EH (cell line): Measurements from ENCODE around the gene MIB1.

Experiments
- DNase-seq: peaks from one replicate; pipeline ENCODE4 v3.0.0-alpha.2; 2015; ENCODE audit warnings: low read depth

MIB1 gene

DNA sequence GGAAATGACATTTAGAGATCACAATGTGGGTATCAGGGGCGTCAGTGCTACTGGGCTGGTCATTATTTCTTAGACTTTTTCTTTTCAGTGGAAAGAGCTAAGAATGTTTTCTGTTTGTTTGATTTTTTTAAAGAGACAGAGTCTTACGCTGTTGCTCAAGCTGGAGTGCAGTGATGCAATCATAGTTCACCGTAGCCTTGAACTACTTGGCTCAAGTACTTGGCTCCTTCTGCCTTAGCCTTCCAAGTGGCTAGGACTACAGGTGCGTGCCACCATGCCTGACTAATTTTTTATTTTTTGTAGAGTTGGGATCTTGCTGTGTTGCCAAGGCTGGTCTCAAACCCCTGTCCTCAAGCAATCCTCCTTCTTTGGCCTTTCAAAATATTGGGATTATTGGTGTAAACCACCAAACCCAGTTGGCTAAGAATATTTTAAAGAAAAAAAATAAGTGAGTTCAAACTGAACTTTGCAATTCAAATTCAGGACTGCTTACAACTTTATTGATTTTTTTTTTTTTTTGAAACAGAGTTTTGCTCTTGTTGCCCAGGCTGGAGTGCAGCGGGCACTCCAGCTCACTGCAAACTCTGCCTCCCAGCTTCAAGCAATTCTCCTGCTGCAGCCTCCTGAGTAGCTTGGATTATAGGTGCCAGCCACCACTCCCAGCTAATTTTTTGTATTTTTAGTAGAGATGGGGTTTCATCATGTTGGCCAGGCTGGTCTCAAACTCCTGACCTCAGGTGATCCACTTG lies 154.2 kb downstream of the MIB1 start:
- no peak for DNase-seq

DNA sequence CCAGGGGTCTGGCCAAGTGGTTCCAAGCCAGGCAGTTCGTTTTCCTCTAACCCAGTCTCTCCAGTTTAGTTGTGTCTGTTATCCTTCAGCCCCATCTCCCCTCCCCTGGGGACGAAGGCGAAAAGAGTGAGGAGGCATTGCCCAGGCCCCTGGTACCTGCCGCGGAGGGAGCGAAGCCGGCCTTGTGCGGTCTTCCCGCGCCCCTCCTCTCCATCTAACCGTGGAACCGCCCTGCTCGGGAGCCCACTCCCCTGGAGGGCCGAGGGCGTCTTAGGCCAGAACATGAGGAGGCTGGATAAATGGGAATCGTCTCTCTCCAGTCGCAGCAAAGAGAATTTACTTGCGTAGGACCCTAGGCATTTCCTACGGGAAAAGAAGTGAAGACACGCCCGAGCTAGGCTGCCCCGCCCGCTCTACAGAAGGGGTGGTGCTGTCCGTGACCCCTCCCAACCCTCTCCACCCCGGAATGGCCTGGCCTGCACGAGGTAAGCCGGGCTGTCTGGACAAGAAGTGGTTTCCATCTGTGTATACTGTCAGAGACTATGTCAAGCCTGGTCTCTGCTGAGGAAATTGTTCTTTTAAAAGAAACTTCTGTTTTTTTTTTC lies 156.2 kb downstream of the MIB1 start:
- peak; percentile 15 for DNase-seq

DNA sequence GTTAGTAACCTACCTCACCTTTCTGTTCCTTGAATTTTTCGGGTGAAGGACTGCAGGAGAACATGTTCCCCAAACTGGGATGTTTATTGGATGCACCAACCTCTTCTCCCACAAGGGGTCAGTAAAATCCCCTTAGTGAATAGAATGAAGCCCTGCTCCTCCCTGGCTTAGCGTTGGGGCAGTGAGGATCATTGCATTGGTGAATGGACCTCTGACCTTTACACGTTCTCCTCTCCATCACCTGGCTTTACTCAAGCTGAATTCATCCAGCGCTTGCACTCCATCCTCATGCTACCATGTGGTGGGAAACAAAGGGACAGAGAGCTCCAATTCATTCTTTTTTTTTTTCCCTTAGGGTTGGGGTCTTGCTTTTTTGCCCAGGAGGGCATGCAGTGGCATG lies 157.2 kb downstream of the MIB1 start:
- peak; percentile 45 for DNase-seq

DNA sequence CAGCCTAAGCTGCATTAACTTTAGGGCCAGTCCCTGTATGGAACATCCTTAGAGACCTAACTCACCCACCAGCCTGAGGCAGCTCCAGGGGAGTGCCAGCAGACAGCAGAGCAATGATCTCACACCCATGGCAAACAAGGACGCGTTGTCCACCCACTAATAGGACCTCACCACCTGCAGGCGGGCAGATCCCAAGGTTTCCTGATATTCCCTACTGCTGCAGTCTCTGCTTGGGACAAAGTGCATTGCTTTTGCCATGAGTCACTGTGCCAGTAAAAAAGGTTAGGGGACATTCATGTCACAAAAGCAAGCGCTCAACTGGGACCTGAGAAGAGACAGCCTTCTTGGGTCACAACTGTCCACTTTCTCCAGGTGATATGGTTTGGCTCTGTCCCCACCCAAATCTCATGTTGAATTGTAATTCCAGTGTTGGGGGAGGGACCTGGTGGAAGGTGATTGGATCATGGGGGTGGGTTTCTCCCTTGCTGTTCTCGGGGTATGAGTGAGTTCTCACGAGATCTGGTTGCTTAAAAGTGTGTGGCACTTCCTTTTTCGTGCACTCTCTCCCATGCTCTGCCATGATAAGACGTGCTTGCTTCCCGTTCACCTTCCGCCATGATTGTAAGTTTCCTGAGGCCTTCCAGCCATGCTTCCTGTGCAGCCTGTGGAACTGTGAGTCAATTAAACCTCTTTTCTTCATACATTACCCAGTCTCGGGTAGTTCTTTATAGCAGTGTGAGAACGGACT lies 160.2 kb downstream of the MIB1 start:
- no peak for DNase-seq

DNA sequence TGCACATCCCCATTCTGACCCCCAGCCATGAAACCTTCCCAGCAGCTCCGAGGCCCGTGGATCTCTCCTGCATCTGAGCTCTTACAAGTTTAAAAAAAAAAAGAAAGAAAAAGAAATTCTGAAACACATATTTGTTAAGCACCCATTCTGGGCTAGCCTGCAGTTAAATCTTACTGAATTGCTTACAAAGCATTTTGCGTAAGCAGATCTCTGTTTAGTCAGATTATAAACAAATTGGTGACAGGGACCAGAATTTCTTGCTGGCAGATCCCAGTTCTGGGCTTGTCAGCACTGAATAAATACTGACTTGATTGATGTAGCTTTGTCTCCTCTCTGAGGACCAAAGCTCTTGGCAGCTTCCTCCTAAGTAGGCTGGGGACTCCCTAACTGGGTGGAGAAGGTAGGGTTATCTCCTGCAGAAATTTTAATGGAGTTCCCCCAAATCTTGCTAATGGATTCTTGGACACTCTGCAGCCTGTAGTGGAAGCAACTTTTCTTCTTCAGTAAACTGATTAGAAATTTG lies 160.9 kb downstream of the MIB1 start:
- DNase-seq = no peak

DNA sequence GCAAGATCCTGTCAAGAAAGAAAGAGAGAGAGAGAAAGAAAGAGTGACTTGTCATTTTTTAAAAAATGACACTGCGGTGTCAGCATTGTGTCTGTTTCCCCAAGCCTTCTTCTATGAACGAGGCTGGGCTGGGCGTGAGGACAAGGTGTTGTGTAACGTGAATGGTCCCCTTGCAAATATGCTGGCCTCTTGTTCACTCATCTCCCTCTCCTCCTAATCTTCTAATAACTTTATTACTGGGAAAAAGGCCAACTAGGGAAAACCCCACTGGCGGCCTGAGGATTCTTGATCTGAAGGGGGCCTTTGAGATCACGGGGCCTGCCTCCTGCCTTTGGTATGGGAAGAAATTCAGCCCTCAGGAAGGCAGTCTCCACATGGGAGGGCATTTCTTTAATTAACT lies 163.1 kb downstream of the MIB1 start:
- DNase-seq = no peak

DNA sequence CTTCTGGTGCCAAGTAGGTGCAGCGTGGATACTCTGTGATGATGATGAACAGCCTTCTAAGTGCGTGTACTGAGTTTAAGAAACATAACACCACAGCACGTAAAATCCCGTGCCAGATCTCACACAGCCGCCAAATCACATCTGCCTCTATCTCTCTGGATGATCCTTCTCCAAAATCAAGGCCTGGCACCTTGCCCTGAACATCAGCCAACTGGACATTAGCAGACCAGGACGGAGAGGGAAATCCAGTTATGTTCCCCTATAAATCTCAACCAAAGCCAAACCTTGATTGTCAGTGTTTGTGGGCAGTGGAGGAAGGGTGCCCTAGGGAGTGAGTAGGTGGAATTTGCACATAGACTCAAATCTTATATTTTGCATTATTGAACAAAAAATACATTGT lies 164.3 kb downstream of the MIB1 start:
- DNase-seq = peak; percentile 6

DNA sequence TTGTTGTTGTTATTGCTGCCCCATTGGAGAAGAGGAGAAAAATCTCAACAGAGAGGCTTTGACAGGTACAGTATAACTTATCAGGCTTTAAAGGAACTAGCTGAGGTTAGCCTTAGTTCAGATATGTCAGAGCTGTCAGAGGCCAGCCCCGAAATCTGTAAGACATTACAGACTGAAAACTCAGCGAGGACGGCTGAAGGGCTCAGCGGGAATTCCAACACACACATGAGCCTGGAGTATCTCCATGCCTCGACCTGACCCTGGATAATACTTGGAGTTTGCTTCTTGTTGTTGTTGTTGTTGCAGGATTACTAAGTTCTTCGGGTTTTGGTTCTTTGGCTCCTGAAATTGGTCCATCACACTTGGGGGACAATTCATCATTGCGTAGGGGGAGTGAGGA lies 166.9 kb downstream of the MIB1 start:
- no peak for DNase-seq

DNA sequence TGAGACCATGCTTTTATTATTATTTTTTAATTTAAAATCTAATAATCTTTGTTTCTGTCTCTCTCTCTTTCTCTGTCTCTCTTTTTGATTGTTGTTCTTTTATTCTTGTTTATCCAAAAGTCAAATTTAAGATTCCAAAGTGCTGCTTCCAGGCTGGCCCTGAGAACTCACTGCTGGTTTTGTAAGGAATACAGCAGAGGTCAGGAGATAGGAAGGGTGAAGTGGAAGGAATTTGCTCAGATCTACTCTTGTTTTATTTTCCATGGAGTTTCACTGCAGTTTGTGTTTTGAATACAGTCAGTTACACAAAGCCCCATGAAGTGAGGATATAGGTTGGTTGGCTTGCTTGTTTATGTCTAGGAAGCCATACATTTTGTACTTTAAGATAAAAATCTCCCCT lies 168.1 kb downstream of the MIB1 start:
- DNase-seq = no peak

DNA sequence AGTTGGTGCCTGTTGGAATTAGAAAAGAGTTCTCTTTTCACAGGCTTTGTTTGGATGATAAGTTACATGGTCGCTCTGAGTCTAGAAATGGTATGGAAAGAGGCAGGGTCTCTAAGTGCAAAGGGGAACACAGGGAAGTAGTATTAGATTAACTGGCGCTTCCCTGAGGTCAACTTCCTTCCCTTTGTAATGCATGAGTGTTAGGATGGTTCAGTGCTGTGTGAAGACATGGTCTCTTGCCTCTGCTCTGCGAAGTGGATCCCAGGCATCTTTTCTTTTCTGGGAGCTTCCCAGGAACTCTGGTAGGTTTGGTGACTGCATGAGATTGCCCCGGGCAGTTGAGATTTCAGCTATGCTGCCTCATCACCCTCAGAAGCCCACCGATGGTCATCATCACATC lies 170.3 kb downstream of the MIB1 start:
- no peak for DNase-seq

DNA sequence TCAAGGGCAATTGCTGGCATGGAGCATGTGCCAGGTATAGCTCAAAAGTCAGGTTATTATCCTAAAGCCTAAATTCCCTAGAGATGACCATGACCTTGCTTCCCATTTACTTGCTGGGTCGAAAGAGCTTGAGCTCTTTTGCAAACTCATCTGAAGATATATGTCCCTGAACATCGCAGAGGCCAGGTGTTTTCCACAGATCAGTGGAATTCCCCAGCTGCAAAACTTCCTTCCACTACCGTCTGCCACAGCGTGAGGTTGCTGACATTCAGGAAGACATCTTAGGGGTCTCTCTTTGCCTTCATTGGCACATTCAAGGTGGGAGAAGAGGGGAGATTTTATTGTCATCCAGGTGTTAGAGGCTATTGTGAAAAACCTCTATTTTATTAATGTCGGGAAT lies 171.0 kb downstream of the MIB1 start:
- DNase-seq = no peak

DNA sequence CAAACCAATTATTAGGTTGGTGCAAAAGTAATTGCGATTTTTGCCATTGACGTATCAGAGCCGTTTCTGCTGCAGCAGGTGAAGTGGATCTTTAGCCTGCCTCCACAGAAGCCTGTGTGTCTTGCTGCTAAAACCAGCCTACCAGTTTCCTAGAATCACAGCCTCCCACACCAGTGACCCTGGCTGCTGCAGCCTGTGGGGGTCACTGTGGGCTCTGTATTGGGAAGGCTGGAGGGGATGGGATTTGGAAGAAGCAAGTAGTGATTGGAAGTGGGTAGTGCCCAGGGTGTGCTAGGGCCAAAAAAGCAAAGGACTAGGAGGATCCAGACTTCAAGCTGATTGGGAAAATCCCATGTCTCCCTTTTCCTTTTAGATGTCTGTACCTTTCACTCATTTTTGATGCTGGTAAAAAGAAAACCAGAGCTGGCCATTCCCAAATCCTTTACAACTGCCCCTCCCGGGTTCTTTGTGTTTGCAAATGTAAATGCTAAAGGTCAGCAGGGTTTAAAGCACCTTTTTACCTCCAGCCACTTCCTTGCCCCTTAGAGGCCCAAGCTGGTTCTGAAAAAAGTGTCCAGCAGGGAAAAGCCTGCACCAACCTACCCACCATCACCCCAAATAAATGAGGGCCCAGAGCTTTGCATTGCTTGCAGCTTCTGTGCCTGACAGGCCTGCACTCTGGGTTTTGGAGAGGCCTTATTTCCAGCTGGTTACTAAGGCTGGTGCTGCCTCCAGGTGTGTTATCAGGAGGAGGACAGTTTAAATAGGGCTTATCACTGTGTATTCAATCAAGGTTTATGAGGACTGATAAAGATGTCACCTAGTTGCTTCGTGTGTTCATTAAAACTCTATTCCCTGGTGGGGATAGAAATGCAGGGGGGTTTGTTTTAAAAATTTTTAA lies 172.0 kb downstream of the MIB1 start:
- no peak for DNase-seq

DNA sequence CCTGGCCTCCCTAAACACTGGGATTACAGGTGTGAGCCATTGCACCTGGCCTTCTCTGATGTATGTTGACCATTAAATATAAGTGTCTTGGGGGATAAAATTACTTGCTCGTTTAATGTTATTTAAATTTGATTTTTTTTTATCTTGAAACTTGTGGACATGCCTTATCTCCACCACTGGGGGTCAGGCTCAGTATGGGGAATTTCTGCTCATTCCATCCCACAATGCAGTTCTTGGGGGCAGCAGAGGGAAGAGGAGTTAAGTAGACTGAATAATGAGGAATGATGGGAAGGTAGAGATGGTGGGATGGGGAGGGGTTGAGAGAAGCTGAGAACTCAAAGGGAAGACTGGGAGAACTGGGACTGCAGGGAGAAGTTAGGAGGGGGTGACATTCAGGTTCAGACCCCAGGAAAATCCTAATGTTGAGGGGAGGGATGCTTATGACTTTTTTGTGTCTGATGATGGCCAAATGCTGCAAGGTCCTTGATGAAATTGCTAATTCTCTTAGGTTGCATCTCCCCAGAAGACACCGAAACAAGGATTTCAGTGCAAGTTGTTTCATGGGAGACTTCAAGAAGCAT lies 174.2 kb downstream of the MIB1 start:
- peak; percentile 51 for DNase-seq

DNA sequence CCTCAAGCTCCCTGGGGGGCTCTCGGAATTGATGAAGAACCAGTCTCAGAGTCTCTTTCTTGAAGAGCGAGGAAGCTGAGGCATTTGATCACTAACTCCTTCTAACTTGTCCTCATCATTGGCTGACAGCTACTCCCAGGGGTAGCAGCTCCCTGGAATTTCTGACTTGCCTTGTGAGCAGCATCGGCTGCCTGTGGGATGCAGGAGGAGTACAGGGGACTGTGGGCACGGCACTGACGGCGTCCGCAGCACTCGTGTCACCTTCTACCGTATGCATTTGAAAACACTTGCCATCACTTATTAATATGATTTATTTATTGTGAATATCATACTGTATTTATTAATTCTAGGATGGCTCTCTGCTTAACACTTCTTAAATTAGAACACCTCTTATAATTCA lies 175.0 kb downstream of the MIB1 start:
- DNase-seq = no peak

DNA sequence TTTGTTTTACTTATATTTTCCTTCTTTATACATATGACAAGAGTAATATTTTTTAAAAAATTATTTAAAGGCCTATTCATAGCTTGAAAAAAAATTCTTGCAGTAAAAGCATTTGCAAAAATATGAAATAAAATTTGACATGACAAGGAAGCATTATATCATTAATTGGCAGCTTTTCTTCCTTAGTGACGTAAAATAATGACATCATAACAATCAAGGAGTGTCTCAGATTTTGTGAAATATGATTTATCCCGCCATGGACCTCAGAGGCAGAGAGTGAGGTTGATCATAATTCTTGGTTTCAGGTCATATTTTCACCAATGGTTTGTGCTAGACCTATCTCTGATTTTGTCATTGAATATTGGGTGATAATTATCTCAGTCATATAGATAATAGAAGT lies 176.0 kb downstream of the MIB1 start:
- DNase-seq = no peak

DNA sequence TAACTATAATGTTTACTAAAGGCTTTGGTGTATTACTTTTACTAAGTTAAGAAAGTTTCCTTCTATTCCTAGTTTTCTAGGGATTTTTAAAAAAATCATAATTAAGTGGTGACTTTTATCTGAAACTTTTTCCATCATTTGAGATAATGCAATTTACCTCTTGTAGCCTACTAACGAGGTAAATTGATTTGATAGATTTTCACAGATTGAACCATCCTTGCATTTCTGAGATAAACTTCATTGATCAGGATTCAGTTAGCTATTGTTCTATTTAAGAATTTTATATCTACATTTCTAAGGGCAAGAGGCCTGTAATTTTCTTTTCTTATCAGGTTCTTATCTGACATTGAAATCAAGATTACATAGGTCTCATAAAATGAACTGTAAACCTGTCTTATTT lies 178.1 kb downstream of the MIB1 start:
- no peak for DNase-seq
